ENCODE results near the gene SLC1A2.

- no peak for TF ChIP-seq CTCF (conservative IDR thresholded peaks at IDR 0.05; ENCODE audit: low read length)
- TF ChIP-seq EZH2phosphoT487 (IDR thresholded peaks at IDR 0.05; ENCODE audit: borderline replicate concordance), result no peak
Observed at GRCh38 chr11:35243774-35244173, 175.6 kb downstream of the SLC1A2 start.

Data from Loucy (cell line).